HS-5 (cell line): Measurements from ENCODE around the gene PRKCE.

ENCODE experiments used
- DNase-seq: peaks from one replicate; pipeline ENCODE4 v3.0.0-alpha.2; 2012; ENCODE audit warnings: low read depth

Gene PRKCE

DNA sequence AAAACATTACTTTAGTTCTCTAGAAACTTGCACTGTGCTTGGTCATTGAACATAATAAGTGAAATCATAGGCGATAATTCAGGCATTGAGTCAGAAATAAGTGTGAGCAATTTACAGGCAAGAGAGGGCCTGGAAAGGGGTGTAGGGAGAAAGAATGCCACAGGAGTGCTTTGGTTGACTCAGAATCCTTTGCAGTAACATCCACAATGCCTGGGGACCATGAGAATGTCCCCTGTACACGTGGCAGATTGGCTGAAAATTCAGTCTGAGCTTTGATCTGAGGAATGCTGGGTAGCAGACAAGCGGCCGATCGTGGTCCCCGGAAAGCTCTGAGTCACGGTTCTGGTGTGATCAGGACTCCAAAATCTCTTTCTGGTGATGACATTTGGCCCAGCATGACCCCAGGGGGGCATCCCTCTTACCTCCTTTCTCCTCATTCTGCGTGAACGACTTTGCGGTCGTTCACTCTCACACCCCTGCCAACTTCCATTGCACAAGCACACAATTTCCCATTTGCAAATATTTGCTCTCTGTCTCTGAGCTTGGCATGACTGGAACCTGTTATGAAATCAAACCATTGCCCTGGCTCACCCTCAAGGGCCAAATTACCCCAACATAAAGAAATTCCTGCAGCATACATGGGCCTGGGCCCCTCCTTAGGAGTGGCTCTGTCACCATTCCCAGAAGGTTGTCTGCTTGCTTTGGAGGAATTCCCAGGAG, 340.7 kb downstream of the PRKCE start:
- DNase-seq = peak; percentile 86

DNA sequence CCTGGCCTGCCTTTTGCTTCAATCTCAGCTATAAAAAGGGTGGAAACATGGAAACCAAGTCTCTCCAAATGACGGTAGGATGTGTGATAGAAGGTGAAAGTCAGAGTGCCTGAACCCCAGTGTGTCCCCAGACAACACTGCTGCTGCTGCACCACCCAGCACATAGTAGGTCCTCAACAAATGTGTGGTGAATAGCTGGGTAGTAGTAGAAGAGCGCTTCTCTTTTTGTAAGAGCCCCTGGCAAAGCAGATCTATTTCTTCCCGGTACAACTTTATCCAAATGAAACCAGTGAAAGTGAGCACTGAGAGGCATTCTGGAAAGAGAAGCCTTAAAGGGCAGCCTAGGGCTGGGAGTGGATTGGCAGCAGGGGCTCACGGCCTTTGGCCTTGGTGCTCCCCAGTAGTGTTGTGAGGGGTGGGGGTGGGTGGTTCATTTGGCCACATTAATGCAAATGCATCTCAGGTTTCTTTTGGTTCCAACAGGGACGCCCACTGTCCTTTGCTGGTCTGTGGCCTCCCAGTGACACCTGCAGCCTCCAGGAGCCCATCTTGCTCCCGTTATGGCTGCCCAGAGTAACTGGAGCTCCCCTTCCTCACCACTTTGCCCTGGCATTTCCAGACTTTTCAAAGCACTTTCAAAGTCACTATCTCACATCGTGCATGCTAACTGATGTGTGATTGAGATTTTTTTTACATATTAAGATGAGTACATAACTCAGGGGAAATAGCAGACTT, 341.4 kb downstream of the PRKCE start:
- DNase-seq = no peak

DNA sequence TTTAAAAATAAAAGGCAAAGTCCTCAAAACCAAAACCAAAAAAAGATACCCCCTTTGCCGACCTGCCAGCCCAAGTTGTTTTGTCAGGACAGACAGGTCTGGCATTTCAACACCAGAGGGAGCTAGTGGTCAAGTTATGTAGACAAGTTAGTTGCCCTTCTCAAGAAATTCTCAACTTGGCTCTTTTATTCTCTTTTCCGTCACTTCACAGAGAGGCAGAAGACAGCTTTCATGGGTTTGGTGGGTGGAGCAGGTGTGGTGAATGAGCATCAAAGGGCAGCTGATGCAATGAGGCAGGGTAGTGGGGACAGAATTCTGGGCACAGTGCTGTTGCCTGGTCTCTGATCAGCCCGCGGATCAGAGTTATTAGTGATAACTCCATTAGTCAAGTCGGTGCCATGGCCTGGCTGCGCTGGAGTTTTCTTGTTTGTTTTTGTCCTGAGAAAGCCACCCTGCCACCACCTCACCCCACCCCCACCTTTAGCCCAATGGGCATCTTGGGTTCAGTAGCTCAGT, 342.1 kb downstream of the PRKCE start:
- DNase-seq = no peak

DNA sequence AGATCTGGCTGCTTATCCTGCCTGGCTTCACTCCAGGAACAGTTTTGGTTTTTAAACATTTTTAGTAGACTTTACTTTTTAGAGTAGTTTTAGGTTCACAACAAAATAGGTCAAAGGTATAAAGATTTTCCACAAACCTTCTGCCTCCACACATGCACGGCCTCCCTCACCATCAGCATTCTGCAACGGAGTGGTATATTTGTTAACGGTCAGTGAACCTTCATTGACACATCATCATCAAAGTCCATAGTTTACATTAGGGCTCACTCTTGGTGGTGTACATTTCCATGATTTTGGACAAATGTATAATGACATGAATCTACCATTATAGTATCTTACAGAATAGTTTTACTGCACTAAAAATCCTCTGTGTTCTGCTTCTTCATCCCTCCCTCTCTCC, 342.6 kb downstream of the PRKCE start:
- no peak for DNase-seq

DNA sequence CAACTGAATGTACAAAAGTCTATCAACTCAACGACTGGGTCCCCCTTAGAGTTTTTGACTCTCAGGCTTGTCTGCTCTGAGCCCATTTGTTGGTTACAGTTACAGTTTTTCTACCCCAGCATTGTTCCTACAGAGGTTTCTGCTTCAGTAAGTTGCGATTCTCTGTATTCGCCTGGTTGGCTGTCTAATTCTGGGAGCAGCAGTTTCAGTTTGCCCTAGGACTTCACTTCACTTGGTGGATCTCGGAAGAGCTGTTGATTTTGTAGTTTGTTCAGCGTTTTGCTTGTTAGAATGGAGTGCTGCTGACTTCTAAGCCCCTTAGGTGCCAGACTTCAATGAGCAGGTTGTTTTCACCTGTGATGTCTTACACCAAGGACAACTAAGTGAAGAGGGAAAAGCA, 349.2 kb downstream of the PRKCE start:
- DNase-seq = no peak

DNA sequence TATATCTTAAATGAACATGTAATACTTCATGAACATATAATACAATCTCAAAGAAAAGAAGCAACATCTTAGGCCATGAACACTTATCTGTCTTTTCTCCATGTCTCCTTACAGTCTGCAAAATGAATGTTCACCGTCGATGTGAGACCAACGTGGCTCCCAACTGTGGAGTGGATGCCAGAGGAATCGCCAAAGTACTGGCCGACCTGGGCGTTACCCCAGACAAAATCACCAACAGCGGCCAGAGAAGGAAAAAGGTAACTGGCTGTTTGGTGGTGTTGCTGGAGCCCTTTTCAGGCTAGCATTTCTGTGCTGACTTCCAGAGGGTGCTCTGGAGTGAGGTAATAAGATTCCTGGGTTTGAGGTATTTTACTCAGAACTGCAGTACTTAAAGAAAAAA, 349.8 kb downstream of the PRKCE start:
- DNase-seq = no peak

DNA sequence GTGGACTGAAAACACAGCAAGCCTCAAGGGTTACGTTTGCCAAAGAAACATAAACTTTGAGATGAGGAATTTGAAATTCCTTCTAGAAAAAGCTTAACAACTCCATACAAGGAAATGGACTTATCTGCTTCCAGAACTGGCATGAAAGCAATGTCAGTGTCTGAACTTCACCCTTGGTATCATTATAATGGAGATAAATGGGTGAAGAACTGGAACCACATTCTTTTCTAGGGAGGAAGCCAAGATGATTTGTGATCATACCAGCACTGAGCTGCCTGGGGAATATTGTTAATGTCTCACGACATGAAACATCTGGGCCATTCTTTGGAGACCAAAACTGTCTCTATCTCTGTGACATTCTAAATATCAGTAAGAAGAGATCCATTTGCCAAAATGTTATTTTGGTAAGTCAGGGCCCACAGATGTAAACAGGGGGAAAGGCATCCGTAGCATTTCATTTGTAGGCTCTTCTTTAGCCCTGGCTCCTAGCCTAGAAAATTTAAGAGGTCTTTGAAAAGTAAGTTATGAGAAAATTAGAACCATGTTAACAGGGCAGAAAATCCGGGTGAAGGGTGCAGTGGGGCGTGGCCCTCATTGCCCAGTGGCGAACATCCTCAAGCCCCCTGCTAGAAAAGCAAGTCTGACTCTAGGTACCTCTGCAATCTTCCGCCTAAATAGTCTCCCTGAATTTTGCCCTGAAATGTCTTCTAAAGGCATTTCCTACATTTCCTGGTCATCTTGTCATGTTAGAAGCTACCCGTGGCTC, 350.4 kb downstream of the PRKCE start:
- DNase-seq = no peak

DNA sequence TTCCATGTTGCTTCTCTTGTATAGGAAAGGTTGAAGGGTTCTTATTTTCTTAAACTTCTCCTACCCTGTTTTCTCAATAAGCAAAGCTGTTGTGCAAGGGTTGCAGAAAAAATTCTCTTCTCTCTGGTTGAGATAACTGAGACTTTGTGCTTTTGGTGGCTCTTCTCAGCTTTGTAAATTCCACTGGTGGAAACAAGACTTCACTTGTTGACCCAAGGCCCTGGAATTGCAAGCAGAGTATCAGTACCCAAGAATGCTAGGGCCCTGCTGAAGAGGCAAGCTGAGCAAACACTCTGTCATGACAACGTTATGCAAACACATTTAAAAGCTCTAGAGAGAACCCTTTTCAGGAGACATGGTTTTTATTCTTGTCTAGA, 351.0 kb downstream of the PRKCE start:
- no peak for DNase-seq

DNA sequence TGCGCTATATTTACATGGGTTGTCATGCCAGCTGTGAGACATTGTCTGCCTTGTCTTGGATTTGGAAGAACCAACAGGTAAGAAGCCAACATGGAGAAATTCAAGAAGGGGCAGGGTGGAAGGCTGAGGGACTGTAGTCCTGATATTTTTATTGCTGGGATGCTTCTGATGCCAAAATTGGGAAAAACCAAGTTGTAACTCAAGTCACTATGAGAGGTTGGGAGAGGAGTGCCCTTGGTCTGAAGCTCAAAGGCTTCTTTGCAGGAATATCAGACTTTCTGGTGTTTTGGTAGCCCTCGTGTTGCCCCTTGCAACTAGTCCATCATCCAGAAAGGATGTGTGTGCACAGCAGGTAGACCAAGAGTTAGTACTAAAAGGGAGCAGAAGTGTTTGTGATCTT, 351.5 kb downstream of the PRKCE start:
- DNase-seq = no peak

DNA sequence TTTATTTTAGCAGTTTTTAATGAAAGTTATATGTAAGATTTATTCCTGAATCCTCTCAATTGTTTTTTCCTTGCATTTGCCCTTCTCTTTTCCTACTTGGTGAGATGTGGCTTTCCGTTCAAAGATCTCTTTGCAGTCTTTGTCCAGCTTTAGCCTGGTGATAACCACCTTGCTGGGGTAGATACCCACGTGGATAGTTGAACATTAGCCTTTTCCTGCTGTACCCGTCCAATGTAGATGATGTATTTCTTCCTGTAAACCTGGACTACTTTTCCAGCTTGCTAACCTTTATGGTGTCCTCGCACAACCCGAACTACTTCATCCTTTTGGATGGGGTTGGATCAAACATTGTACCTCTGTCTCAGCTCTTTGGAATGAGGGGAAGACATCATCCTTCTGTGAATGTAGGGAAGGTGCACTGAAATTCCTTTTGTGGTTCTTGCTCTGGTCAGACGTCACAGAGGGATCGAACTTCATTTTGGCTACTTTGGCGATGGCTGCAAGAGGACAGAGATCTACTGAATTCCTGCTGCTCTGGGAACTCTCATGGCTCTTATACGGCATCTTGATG, 352.5 kb downstream of the PRKCE start:
- DNase-seq = no peak

DNA sequence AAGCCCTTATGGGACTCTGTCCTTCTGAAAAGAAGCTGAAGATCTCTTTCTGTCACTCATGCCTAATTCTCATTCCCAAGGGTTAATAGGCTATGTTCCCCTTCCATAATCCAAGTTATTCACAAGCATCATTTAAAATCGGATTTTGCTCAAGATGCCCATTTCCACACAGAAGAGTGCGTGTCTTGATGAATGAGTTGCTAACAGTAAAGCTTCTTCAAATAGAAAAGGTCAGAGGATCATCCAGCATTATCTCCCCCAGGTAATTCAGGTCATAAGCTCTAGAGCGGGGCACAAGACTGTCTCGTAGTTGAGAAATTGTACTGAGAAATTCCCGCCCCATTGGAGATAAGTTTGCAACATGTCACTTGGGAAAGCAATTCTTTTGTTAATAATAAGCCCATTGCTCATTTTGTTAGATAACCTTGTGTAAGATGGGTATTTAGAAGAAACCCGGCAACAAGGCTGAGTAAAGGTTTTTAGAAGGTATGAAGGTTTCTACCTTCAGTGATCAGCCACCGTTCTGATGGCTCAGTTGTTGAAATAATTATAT, 355.1 kb downstream of the PRKCE start:
- no peak for DNase-seq

DNA sequence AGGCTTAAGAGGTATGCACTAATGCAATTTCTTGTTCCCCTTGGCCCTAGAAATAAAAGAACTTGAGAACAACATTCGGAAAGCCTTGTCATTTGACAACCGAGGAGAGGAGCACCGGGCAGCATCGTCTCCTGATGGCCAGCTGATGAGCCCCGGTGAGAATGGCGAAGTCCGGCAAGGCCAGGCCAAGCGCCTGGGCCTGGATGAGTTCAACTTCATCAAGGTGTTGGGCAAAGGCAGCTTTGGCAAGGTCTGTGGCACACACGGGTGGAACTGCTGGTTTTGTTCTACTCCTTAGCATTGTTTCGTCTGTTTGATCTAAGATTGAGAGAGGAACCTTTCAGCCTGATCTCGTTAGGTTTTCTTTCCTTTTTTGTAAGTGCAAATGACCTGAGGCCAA, 355.9 kb downstream of the PRKCE start:
- DNase-seq = no peak

DNA sequence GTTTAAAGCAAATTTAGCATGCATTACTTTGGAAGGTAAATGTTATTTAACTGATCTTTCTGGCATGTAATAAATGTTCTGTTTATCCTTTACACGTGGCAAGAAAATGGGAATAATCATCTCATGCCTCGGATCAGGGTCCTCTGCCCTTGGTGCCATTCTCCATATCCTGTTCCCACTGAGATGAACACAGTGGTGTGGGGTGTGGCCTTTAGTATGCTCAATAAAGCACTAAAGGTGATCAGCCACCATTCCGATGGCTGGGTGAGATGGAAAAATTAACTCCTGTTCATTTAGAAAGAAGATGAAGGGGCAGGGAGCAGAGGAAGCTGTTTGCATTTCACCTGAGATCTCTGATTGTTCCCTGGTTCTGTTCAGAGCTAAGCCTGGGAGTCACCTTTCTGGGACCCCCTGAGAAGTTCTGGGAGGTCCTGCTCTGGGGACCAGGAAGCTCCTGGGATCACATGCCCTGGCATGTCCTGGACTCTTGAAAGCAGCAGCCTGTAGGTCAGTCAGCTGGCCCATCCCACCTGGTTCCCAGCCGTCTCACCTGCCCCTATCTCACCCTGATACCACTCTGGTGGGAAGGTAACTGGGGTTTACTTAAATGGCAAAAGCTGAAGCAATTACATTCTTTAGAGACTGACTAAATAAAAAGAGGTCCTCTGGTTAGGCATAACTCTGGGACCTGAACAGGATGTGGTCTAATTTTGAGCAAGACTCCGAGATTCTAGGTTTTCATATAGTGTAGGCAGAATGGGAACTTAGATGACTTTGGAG, 356.8 kb downstream of the PRKCE start:
- peak; percentile 57 for DNase-seq

DNA sequence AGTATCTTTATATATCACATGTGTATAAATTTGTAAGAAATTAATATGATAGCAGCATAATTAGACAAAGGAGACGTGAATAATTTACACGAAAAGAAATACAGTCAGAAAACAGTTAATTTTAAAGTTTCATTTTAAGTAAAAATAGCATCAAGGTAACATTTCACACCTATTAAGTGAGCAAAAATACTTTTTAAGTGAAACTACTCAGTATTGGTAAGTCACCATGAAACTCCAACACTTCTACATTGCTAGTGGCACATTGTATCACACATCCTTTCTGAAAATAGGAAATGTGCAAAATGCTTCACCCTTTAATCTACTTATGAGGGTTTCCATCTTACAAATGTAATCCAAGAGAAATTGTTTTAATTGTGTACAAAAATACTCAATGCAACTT, 357.8 kb downstream of the PRKCE start:
- DNase-seq = no peak

DNA sequence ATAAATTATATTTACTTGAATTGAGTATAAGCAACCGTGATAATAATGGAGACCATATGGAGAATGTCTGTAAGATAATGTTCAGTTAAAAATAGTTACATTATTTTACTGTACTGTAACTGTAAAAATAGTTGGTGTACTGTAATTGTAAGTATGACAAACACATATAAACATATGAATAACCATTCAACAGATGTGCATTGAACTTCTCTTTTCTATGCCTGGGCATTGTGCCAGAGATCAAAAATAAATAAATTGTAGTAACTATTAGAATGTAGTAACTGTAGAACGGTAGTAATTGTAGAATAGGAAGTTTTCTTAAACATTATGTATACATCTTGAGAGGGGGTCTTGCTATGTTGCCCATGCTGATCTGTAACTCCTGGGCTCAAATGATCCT, 358.3 kb downstream of the PRKCE start:
- no peak for DNase-seq

DNA sequence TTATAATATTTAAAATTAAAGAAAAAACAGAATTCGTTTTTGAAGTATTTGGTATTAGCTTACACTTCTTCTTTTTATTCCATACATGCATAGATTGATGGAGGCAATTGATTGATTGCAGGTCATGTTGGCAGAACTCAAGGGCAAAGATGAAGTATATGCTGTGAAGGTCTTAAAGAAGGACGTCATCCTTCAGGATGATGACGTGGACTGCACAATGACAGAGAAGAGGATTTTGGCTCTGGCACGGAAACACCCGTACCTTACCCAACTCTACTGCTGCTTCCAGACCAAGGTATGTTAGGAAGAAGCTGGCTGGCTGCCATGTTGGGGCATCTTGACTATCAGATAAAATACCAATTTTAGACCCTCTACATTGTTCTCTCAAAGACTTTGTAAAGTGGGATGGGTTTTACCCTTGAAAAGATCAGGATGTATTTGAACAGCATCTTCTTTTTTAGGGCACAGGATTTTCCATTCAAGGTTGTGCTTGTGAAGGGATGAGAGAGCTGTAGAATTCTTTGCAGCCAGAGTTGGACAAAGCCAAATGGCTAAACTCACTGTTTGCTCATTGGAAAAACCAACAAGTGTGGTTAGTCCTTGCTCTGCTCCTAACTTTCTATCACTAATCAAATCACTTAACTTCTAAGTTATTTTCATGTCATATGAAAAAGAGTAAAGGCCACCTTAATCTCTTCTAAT, 358.9 kb downstream of the PRKCE start:
- DNase-seq = no peak

DNA sequence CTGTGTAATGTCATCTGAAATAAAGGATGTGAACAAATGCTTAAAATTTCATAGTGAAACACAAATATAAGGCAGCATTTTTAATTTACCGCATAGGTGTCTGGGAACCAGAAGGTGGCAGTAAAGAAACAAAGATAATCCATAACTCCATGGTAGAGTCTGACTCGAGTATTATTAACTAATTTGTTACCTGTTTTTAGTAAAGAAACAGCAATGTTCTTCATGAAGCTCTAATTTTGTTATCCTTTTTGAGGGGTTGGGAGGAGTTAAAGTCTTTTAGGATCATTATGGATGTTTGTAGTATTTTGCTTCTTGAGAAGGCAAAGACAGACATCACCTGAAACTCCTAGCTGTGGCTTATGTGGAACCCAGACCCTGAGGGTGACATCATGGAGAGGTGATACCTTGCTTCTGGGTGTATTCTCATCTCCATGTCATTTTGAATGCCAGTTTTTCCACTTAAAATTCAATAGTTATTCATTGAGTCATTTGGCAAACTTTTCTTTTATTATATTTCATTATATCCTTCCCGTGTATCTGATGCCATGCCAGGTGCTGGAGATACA, 359.5 kb downstream of the PRKCE start:
- no peak for DNase-seq

DNA sequence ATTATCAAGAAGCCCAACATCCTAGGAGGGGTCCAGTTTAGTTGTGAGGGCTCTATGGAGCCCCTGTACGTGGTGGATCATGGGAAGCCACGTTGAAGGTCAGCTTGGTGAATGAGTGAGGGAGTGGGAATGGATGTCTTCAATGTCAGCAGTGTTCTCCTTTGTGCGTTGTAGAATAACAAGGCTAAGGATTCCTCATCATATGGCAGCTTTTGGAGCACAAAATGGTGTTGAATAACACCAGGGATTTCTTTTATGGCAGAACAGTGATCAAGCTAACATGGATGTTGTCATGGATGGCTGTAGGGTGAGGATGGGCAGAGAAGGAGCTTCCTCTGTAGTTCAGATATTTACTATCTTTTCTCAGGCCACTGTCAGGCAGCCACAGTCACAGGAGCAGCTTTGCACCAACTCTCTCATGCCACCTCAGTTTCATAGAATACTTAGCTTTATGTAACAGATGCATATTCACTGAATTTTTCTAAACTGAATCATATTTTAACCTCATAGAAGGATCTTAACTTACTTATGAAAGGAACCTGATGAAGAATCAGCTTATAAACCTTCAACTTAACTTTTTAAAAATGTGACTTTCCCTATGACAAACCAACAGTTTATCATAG, 361.3 kb downstream of the PRKCE start:
- no peak for DNase-seq

DNA sequence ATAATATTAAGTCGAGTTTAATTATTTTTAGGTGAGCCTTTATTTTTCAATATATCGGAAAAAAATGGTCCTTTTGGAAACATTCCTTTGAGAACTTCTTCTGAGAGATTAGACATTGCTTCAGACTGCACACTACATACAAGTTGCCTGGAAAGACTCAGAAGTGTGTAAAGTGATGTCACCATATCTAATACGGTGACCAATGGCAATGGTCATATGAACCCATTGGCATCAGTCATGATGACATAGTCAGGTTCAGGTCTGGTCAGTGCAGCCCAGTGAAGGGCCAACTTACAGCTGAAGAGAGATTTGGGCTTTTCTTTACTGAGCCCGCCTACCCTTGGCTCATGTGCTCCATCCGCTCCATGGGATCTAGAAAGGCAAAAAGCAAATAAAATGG, 362.3 kb downstream of the PRKCE start:
- DNase-seq = no peak
